ENCODE results near the gene RBMS2. TPM values are rescaled to one million over a fixed set of nuclear protein-coding genes. Genes with fewer than 3 reads are reported as not detected.

The RBMS2 gene
- polyA plus RNA-seq, 2 of the 4 experiments (the other 2 are of a cell fraction) = 13.3 to 46.4 TPM

DNA sequence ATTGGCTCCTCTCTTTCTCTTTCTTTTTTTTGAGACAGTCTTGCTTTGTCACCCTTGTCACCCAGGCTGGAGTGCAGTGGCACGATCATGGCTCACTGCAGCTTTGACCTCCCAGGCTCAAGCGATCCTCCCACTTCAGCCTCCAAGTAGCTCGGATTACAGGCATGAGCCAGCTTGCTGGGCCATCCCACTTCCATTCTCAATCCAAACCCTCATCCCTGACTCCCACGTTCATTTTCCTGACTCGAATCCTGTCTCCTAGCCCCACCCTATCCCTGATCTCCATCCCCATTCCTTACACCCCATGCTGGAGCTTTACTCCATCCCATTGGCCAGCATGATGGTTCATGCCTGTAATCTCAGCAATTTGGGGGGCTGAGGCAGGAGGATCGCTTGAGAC lies 45.5 kb upstream of the RBMS2 start:
- Histone ChIP-seq H3K9me3 (no peaks in the 10 kb centered on the region), H3K4me1 (peaks cover 6% of the 10 kb centered on the region; the same call in 1 of the 3 replicates), H3K4me2 (no peak overlapping the region), H3K27ac (no peak overlapping the region), H3K4me3 (no peak overlapping the region)
- no peak for ATAC-seq
- CTCF ChIA-PET = interaction anchor here (1.2 kb wide), 1 partner anchor 8 kb away, joined by 3 read pairs; no protein-coding TSS in a partner anchor
- no peak for DNase-seq (ENCODE audit: low read depth in 1 of 2, low spot score in 1 of 2)
- no peak for FAIRE-seq
- no peak for TF ChIP-seq TP53 (CRISPR knock-in tag; IDR thresholded peaks at IDR 0.05)
- TF ChIP-seq SMC3 (IDR thresholded peaks at IDR 0.05) = no peak
- TF ChIP-seq RAD21 (conservative IDR thresholded peaks at IDR 0.05 in 1 of 2, IDR thresholded peaks at IDR 0.05 in 1 of 2) = no peak
- no peak for TF ChIP-seq HDAC2 (IDR thresholded peaks at IDR 0.05)
- POLR2A ChIA-PET = interaction anchor here (0.7 kb wide), 1 partner anchor 26 kb away, joined by 5 read pairs; no protein-coding TSS in a partner anchor
- WGBS (ENCODE audit: missing lambda C conversion rate) = 88% methylated on average over 6 of the region's 6 CpGs

GRCh38 chr12:56476972-56477432 lies 44.6 kb upstream of the RBMS2 start:
- H3K4me3 ChIP-seq = no peak overlapping the region
- H3K4me2 ChIP-seq = no peak overlapping the region
- DNase-seq (ENCODE audit: low read depth in 1 of 2, low spot score in 1 of 2) (no peak), FAIRE-seq (no peak), ATAC-seq (no peak; a peak in 1 of 6 replicates)
- no peak for TF ChIP-seq ATOH8 (CRISPR knock-in tag; IDR thresholded peaks at IDR 0.05; ENCODE audit: low read depth)
- ChIA-PET POLR2A (interaction anchor here (0.5 to 1.4 kb wide), 3 partner anchors 182 to 470 kb away, joined by 3 to 5 read pairs (median 3); partner anchors contain the start of gene COQ10A), CTCF (interaction anchor here (0.9 to 1.0 kb wide), 2 partner anchors 13 to 37 kb away, joined by 3 read pairs; no protein-coding TSS in a partner anchor)
- H3K4me1 ChIP-seq = peaks cover 6% of the 10 kb centered on the region; the same call in 1 of the 3 replicates
- H3K27ac ChIP-seq = no peak overlapping the region
- WGBS (ENCODE audit: missing lambda C conversion rate) = 100% methylated on average over 1 of the region's 1 CpG
- no peaks in the 10 kb centered on the region for H3K9me3 ChIP-seq

DNA sequence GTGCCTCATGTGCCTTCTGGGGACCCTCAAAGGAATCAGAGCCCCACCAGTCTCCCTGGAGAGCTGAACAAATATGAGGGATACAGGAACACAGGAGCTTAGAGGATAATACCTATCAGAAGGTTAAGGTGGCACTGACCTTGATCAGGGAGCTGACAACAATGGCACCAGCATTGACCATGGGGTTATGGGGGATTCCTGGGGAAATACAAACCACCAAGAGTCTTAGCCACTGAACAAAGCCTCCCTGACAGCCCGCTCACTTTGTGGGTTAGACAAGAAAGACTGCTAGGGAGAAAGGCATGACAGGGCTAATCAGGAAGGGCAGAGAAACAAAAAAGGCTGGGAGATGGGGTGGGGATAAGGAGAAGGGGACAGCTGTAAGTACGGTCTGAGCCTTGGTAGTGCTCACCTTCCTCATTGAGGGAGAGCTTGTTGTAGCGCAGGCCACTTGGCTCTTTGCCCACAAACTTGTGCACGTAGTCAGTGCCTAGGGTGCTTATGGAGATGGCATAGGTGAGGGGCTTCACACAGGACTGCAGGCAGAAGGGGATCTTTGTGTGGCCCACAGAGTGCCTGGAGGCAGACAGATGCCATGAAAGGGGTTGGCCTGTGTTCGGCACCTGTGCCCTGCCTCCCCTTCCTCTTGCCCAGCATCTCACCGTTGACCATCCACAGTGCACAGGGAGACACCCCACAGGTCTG lies 43.9 kb upstream of the RBMS2 start:
- Histone ChIP-seq H3K27ac (no peak overlapping the region), H3K4me2 (no peak overlapping the region), H3K4me3 (no peak overlapping the region), H3K4me1 (peaks cover 6% of the 10 kb centered on the region; the same call in 1 of the 3 replicates), H3K9me3 (no peaks in the 10 kb centered on the region)
- TF ChIP-seq ELK1 (IDR thresholded peaks at IDR 0.05; ENCODE audit: low read depth, low read length) = no peak
- no peak for TF ChIP-seq JUN (IDR thresholded peaks at IDR 0.05)
- TF ChIP-seq ZC3H11A (IDR thresholded peaks at IDR 0.05) = no peak
- TF ChIP-seq NPAS2 (CRISPR knock-in tag; IDR thresholded peaks at IDR 0.05; ENCODE audit: borderline replicate concordance) = no peak
- TF ChIP-seq, protein P1, sequence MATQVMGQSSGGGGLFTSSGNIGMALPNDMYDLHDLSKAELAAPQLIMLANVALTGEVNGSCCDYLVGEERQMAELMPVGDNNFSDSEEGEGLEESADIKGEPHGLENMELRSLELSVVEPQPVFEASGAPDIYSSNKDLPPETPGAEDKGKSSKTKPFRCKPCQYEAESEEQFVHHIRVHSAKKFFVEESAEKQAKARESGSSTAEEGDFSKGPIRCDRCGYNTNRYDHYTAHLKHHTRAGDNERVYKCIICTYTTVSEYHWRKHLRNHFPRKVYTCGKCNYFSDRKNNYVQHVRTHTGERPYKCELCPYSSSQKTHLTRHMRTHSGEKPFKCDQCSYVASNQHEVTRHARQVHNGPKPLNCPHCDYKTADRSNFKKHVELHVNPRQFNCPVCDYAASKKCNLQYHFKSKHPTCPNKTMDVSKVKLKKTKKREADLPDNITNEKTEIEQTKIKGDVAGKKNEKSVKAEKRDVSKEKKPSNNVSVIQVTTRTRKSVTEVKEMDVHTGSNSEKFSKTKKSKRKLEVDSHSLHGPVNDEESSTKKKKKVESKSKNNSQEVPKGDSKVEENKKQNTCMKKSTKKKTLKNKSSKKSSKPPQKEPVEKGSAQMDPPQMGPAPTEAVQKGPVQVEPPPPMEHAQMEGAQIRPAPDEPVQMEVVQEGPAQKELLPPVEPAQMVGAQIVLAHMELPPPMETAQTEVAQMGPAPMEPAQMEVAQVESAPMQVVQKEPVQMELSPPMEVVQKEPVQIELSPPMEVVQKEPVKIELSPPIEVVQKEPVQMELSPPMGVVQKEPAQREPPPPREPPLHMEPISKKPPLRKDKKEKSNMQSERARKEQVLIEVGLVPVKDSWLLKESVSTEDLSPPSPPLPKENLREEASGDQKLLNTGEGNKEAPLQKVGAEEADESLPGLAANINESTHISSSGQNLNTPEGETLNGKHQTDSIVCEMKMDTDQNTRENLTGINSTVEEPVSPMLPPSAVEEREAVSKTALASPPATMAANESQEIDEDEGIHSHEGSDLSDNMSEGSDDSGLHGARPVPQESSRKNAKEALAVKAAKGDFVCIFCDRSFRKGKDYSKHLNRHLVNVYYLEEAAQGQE (IDR thresholded peaks at IDR 0.05) = no peak
- no peak for TF ChIP-seq HOXA7 (CRISPR knock-in tag; IDR thresholded peaks at IDR 0.05)
- no peak for TF ChIP-seq FOSB (CRISPR knock-in tag; IDR thresholded peaks at IDR 0.05)
- no peak for TF ChIP-seq ZNF302 (CRISPR knock-in tag; IDR thresholded peaks at IDR 0.05)
- TF ChIP-seq FOXS1 (CRISPR knock-in tag; IDR thresholded peaks at IDR 0.05) = no peak
- TF ChIP-seq RARB (CRISPR knock-in tag; IDR thresholded peaks at IDR 0.05) = no peak
- TF ChIP-seq FOSL2 (IDR thresholded peaks at IDR 0.05) = no peak
- TF ChIP-seq FOSL2 (CRISPR knock-in tag; IDR thresholded peaks at IDR 0.05) = no peak
- TF ChIP-seq EHMT2 (IDR thresholded peaks at IDR 0.05; ENCODE audit: low read depth) = no peak
- no peak for TF ChIP-seq ZSCAN20 (CRISPR knock-in tag; IDR thresholded peaks at IDR 0.05)
- no peak for ATAC-seq
- DNase-seq (ENCODE audit: low read depth in 1 of 2, low spot score in 1 of 2) = no peak
- no peak for FAIRE-seq
- POLR2A ChIA-PET = interaction anchor here (0.5 to 1.4 kb wide), 3 partner anchors 183 to 471 kb away, joined by 3 to 5 read pairs (median 3); partner anchors contain the start of gene COQ10A
- CTCF ChIA-PET = interaction anchor here (0.5 to 1.0 kb wide), 6 partner anchors 9 to 451 kb away, joined by 3 read pairs; no protein-coding TSS in a partner anchor
- WGBS (ENCODE audit: missing lambda C conversion rate) = 91% methylated on average over 6 of the region's 6 CpGs

All from A549 (cell line).